HG03521 (cell line): ENCODE measurements around the gene ITGB8.
"Not testable (repeated sequence)": the region's sequence is repeated elsewhere in the genome, so short reads cannot be mapped to it uniquely, and the experiment has no call there.

Experiments used
- ATAC-seq: cut with Tn5 transposase; IDR thresholded peaks from one replicate; pipeline ENCODE4 v1.9.1; 2021; ENCODE audit warnings: mild to moderate bottlenecking, moderate library complexity; ENCODE audit not compliant: unreplicated experiment

Gene ITGB8

DNA sequence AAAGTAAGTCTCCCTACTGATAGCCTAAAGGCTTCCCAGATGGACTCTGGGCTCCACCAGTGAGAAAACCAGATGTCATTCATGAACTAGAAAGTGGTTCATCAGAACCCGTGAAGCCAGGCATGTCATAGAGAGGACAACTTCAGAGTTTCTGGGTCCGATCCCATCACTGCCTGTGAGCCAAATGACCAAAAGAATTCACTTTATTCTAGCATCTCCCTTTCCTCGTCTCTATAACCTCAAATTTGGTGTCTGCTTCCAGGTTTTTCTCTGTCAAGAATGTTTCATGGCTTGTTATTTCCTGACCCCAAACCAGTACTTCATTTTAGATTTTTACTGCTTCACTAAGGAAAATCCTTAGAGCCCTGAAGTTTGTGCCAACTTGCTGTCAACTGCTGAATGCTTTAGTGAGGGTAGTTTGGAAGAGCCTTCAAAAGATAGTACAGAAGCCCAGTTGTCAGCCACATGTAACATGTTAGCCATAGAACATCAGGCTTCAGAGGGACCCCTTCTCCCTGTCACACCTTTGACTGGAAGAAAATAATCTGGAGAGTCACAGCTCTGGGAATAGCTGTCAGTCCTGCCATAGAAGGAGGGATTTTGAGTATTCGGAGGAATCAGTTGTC is 34.0 kb downstream of the ITGB8 start:
- ATAC-seq, result no peak

DNA sequence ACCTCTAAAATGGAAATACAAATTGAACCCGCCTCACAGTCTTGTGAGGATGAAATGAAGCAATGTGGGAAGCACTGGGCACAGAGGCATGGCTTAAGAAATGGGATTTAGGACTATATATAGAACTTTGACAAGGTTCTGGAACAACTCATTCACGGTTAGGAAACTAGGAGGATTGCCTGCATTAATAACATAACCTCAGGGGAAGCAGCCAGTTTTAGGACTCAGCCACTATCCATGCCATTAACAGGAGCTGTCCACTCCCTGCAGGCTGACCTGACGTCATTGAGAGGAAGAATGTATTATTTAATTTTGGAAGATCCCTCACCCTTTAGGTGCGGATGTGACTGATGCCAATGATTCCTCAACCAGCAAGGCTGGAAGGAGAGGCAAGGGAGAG is 34.8 kb downstream of the ITGB8 start:
- no peak for ATAC-seq

DNA sequence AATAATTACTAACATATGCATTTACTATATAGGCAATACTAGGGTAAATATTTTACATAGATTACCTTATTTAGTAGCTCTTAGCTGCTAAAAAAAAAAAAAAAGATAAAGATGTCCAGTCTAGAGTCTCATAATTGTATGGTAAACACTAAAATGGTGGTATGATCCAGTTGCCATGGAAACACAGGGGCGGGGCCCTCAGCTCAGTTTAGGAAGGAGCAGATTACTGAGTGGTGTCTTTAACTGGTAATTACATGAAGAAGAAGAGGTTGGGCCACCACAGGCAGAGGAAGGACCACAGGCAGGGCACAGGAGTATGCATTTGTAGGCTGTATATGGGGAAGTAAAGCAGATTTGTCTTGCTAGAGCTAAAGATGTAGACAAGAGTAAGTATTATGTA is 43.7 kb downstream of the ITGB8 start:
- no peak for ATAC-seq

DNA sequence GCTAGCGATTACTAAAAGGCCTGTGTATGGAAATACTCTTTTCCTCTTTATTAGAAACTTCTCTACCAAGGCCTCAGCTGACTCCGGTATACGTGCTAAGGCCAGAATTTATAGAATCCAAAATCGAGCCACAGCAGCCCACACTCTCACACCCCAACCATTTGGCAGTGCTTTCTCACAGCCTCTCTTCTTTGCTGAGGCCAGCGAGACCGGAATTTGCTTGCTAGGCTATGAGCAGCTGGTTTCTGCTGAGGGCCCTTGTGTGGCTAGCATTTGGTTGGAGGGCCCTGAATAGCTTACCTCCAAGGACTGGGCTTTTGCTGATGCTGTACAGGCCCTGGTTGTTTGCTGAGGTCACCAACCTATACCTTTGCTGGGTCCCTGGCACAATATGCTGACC is 46.1 kb downstream of the ITGB8 start:
- no peak for ATAC-seq

DNA sequence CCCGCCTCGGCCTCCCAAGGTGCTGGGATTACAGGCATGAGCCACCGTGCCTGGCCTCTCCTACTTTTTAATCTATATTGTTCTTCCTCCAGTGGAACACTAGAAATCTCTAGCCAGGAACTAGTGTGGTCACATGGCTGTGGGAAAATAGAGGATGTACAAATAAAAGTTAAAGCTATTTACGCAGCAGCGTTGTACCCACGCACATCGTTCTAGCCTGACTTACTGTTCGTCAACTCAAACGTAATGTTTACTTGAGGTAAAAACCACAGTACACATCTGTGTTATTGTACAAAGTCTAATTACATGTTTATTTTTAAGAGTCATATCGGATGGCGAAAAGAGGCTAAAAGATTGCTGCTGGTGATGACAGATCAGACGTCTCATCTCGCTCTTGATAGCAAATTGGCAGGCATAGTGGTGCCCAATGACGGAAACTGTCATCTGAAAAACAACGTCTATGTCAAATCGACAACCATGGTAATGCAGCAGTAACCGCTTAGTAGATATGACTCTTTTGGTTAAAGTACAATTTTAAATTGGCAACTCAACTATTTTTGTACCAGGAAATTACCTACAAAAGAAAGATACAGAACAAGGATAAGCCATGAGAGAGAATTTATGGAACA is 50.8 kb downstream of the ITGB8 start:
- no peak for ATAC-seq

DNA sequence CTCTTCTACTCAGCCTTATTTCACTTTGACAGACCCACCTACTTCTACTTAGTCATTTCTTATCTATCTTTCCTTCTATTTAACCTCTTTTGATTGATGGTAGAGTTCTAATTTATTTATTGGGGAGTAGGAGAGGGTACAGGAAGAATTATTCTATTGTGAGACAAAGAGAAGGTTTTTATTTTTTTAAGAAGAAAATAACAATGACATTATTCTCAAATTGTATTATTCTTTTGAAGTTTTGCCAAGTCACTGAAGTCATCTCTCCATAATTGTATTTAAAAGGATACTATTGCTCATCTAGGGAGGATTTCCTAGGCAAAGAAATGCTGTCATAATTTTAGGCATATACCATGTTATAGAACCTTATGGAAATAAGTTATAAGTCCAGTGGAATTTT is 52.7 kb downstream of the ITGB8 start:
- no peak for ATAC-seq

DNA sequence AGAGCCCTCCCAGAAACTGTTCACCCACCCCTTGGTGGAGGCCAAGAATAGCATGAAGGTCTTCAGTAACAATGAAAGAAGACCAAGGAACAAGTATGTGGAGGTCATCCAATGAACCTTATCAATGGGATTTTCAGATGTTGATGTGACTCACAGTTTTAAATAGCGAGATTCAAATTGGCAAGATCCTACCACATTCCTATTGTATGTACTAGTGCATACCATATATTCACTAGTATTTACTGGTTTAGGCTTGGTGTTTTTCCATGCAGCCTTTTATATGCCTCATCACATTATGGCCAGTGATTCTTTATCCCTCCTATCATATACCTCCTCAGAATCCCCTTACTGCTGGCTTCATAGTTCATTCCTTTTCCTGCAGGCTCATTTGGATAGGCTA is 54.4 kb downstream of the ITGB8 start:
- no peak for ATAC-seq

DNA sequence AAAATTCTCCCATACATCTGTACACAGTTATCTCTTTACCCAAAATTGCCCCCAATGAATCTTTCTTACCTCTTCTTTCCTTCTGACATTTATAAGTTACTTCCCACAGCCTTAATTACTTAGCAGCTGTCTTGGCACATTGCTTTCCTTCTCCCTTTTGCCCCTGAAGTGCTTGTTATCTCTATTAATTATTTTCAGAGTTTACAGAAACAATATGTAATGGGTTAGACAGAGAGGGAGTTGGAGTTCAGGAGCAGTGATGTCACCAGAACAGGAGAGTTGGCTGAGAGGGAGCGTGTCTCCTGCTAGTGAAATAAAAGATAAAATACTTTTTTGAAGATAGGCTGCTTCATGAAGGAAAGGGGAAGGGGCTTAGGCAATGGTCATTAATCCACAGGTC is 57.4 kb downstream of the ITGB8 start:
- no peak for ATAC-seq

DNA sequence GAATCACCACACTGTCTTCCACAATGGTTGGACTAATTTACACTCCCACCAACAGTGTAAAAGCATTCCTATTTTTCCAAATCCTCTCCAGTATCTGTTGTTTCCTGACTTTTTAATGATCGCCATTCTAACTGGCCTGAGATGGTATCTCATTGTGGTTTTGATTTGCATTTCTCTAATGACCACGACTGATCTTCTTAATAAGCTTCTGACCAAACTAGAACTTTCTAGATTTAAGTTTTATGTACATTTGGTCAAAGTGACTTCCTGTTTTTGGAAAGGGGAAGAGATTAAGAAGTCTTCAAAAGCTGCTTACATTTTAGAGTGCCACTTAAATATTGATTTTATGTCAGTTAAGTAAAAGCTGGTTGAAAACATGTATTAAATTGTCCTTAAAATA is 58.5 kb downstream of the ITGB8 start:
- ATAC-seq, result not testable (repeated sequence)

DNA sequence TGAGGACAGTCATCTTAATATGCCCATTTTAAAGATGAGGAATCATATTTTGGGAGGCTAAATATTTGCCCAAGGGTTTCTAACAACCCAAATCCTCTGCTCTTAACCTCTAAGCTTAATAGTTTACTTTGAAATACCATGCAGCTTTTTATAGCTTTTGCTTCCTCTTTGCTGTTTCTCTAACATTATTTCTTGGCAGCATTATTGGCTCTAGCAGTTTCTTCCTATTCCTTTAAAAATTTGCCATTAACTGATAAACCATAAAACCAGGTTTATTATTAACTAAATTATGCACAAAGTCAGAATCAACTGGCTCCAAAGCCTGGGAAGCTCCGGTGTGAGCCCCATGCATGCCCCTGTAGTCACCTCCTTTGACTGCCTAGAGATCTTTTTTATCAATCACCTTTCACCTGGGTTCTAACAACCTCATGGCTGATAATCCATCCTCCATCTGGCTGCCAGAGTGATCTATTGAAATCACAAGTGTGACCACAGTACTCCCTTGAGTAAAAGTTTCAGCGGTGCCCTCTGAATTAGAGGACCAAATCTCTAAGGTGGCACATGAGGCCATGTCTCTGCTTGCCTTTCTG is 62.4 kb downstream of the ITGB8 start:
- ATAC-seq, result no peak

DNA sequence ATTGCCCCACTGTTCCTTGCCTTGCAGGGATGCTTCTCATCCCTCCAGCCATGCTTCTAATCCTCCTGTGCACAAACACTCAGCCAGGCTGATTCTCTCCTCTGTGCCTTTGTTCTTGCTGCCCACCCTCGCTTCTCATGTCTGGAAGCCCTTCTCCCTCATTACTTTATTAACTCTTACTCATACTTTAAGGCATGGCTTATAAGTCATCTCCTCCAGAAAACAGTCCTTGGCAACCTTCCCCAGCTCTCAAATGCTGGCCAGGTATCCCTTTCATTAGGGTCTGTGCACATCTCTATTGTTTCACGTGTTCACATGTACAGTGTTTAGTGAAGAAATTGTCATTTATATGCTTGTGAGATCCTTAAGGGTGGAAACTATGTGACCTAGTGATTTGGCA is 62.9 kb downstream of the ITGB8 start:
- ATAC-seq, result no peak

DNA sequence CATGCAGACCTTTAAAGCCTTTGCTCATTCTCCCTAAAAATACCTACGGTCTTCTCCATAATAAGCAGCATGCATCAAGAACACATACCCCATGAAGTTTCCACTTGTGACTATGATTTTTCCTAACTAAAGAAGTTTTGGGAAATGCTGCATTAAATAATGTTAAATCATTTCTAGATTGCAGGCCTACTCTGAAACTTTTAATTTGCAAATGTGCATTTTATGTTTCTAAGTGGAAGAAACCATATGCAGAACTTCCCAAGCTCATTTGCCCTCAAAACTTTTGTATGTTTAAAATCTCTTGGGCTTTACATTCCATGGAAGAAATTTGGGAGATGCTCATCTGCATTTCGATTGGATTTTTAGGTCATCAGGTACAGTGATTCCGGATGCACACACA is 63.6 kb downstream of the ITGB8 start:
- ATAC-seq, result no peak

DNA sequence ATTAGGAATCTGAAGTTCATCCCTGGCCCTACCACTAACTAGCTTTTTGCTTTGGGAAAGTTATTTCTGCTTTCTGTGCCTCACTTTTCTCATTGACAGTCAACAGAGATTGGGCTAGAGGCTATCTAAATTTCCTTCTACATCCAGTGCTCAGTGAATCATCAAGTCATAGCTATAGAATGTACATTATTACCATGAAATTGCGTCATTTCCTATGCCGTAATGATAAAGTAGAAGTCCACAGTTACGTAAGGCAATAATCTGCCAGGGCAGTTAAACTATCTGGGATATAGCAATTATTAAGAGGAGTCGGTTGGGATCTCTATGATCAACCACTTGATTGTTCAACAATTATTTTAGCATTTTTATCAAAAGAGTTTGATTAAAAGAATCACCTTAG is 64.4 kb downstream of the ITGB8 start:
- ATAC-seq, result no peak

DNA sequence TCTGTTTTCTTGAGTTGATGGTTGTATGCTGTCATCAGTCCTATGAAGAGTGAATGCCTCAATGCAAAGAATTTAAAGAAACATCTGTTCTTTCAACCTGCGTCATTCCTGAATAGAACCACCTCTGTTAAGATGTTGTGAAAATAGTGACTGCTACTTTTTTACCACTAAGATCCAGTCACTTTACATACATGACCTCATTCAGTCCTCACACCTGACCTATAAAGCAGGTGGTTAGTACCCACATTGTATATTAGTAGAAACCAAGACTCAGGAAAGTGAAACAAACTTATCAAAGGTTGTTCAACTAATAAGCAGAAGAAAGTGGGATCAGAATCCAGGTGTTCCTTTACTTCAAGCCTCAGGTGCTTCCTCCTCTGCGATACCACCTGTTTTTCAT is 64.8 kb downstream of the ITGB8 start:
- peak; percentile 91 for ATAC-seq

DNA sequence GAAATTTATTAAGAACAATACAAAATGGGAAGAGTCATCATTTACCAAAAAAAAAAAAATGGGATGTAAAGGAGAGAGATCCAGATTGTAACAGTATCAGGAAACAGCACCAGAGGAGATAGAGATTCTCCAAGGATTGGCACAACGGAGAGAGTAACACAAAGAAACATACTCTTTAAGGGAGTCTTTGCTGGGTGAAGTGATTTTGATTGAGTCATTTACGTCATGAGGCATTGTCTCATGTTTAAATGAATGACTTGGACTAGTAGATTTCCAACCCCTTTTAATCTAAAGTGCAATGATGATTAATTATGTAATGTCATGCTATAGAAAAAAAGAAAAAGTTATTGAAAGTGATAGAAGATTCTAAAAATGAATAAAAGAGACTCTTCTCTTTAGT is 68.8 kb downstream of the ITGB8 start:
- no peak for ATAC-seq

DNA sequence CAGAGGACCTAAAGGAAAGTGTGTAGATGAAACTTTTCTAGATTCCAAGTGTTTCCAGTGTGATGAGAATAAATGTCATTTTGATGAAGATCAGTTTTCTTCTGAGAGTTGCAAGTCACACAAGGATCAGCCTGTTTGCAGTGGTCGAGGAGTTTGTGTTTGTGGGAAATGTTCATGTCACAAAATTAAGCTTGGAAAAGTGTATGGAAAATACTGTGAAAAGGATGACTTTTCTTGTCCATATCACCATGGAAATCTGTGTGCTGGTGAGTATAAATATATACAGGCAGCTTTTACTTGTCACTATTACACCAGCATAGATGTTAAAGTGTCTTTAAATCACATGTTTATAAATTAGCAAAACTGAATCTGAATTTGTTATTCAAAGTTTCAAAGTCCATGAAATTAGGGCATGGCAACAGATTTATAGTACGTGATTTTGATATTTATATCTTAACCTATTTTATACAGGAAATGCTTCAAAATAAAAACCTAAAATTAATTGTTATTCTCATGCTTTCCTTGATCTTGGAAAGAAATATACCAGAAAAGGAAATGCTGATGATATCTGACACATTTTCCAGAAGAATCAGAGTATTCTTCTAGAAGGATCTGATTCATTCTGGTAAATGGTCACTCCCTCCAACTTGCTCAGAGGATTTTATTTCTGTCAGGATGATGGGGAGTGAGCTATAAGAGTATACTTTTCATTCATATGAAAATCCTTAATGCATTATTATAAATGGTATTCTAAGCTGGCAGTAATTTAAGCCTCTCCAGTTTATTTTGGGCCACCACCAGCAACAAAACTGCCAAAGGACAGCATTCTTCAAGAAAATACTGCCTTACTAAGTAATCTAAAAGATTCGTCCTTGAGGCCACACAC is 71.4 kb downstream of the ITGB8 start:
- no peak for ATAC-seq

DNA sequence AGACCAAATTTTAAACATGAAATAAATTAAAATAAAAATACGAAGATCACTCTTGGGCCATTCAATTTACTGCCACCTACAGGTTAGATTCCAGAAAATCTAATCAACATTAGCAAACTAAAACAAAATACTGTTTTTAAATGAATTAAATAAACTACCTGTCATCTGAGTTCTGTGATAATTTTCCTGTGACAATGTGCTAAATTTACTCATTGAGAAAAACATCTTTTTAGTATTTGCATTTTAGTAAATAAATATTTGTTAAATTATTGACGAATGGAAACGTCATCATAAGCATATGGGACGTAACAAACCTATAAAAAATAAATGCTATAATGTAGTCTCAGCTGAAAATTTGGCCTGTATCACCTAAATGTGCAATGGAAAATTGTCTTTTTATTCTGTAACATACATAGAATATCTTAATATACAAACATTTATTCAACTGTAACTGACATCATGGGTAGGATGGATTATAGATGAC is 72.1 kb downstream of the ITGB8 start:
- no peak for ATAC-seq

DNA sequence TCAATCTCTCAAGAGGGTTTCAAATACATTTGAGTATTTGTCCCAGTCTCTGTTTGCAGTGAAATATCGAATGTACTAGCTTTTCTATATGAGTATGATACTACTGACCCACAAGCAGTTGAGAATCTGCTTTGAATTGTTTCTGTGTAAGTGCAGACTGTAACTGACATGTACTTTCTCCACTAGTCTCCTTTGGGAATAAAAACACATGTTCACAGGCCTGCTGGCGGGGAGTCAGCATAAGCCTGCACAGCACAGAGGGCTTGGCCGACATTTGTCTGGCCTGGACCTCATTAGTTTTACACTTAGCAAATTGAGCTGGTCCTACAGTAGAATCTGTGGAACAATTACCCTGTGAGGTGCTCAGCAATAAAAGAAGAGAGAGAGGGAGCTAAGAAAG is 72.6 kb downstream of the ITGB8 start:
- ATAC-seq, result no peak

DNA sequence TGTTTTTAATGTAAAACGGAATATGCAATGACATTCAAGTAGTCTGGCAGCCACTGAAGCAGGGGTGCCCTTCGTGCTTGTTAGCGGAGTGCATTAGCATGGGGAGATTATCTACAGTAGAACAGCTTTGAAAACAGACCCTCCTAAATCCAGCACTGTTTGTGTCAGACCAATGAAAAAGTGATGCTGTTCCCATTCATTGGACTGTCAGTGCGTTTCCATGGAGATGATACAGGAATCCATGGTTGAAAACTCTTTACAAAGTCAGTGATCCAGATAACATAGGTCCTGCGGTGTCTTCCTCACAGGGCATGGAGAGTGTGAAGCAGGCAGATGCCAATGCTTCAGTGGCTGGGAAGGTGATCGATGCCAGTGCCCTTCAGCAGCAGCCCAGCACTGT is 73.6 kb downstream of the ITGB8 start:
- ATAC-seq, result no peak

DNA sequence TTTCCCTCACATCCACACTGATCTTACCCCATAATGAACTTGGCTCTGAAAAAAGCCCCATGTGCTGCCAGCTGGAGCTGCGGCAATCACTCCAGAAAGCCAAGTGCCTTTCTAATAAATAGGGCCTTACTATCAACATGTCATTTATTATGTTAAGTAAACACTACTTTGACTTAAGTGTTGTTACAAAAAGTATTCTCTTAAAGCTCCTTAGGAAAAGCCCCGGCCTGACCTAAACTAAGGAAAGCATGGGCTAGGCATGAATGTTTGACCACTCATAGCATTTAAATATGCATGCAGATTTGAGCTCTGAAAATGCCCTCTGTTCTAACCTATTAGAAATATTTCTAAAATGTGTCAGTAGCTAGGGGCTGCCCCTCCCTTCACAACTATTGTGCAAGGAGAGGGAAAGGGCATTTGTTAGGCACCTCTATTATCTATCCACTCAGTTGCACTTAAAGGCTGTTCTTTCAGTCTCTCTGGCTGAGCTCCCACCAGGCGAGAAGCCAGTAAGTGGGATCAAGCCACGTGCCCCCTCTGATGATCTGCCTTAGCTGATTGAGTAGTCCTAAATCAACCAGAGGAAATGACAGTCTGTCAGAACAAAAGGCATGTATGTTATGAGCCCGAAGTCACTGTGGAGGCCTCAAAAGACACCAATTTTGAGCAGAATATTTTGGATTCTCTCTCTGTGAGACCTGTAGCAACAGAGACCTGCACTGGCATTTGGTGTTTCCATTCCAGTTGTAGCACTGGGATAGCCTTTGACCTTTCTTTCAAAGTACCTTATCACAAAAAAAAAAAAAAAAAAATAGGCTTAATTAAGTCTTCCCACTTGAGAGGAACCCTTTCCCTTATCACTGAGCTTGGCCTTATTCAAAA is 77.1 kb downstream of the ITGB8 start:
- no peak for ATAC-seq

DNA sequence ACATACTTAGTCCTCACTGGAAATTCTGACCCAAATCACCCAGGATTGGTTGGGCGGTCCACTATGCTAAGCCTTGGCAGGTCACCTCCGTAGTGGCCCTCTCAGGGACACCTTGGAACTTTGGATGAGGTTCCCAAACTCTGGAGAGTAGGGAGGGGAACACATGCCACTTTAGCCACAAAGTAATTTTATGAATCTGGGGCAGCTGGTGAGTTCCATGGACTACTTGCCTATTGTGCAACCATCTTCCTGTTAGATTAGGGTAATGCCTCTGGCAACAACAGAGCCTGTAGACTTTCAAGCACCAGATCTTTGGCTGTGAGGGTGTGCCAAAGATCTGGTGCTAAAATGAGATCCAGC is 77.7 kb downstream of the ITGB8 start:
- no peak for ATAC-seq
